ENCODE measurements around the gene BZW2. TPM values are rescaled to one million over a fixed set of nuclear protein-coding genes. Genes with fewer than 3 reads are reported as not detected.

BZW2 gene
- total and polyA plus RNA-seq, 2 donors (not counting 1 experiment from before 2014, with no cell fraction given) = 18.4 to 20.6 TPM

- DNase-seq = no peak
- ChIA-PET POLR2A (no interaction called here), CTCF (no interaction called here)
- TF ChIP-seq CTCF (IDR thresholded peaks at IDR 0.05) (no peak), EZH2 (IDR thresholded peaks at IDR 0.05; ENCODE audit: borderline replicate concordance, insufficient read depth, low read depth, low read length, poor library complexity, severe bottlenecking) (no peak)
- no peak overlapping the region for H3K4me2 ChIP-seq (replicated peaks; ENCODE audit: low read depth, low read length, poor library complexity, severe bottlenecking)
- H3K27ac ChIP-seq (ENCODE audit: low read length in 2 of 2) = no peak overlapping the region
- no peak overlapping the region for H3K27ac Mint-ChIP-seq
- no peaks in the 10 kb centered on the region for H3K4me1 ChIP-seq (ENCODE audit: control insufficient read depth in 2 of 2, insufficient read depth in 2 of 2, low read length in 2 of 2)
- H3K79me2 ChIP-seq (ENCODE audit: control insufficient read depth, insufficient read depth, low read length) = peaks cover 48% of the 10 kb centered on the region
- no peaks in the 10 kb centered on the region for H3K9me3 ChIP-seq (ENCODE audit: control extremely low read depth in 1 of 3, control insufficient read depth in 2 of 3, insufficient read depth in 1 of 3, low read length in 2 of 3)
- H4K20me1 ChIP-seq (ENCODE audit: control insufficient read depth, insufficient read depth, low read length, poor library complexity, severe bottlenecking) = peaks cover 25% of the 10 kb centered on the region
- WGBS (ENCODE audit: insufficient coverage) = 83% methylated on average over 1 of the region's 5 CpGs
- H3K27me3 Mint-ChIP-seq = no peaks in the 10 kb centered on the region
- no peak overlapping the region for H3K4me3 ChIP-seq (ENCODE audit: control extremely low read depth in 1 of 5, extremely low read depth in 1 of 5, insufficient read depth in 1 of 5, low read depth in 2 of 5, low read length in 4 of 5)
- no peak for ATAC-seq (ENCODE audit: low read depth)
- H3K4me3 Mint-ChIP-seq = no peak overlapping the region
- no peak overlapping the region for H3K9ac ChIP-seq (ENCODE audit: low read length)
- intact Hi-C loops (cut with micrococcal nuclease) = no loop called here
- H3K9me3 Mint-ChIP-seq (ENCODE audit: insufficient read depth) = no peaks in the 10 kb centered on the region
- H3K4me1 Mint-ChIP-seq = peaks cover 12% of the 10 kb centered on the region
- H3K36me3 ChIP-seq (replicated peaks in 1 of 2; ENCODE audit: control extremely low read depth in 1 of 2, control insufficient read depth in 1 of 2, extremely low read depth in 1 of 2, insufficient read depth in 2 of 2, low read length in 1 of 2) = no peaks in the 10 kb centered on the region
- no peak overlapping the region for H2AFZ ChIP-seq (ENCODE audit: insufficient read depth, low read depth, low read length, poor library complexity, severe bottlenecking)
- H3K27me3 ChIP-seq (replicated peaks in 1 of 4; ENCODE audit: control extremely low read depth in 1 of 4, control insufficient read depth in 3 of 4, insufficient read depth in 4 of 4, low read length in 3 of 4) = no peaks in the 10 kb centered on the region
Measured at GRCh38 chr7:16660702-16661464, 14.9 kb downstream of the BZW2 start.

GRCh38 chr7:16661924-16662323 is 15.9 kb downstream of the BZW2 start:
- Mint-ChIP-seq H3K27ac (no peak overlapping the region), H3K4me1 (peaks cover 12% of the 10 kb centered on the region), H3K4me3 (no peak overlapping the region), H3K9me3 (ENCODE audit: insufficient read depth) (no peaks in the 10 kb centered on the region), H3K27me3 (no peaks in the 10 kb centered on the region)
- no CpG with 5 or more reads among the region's 1 CpG for WGBS (ENCODE audit: insufficient coverage)
- Histone ChIP-seq H3K27me3 (replicated peaks in 1 of 4; ENCODE audit: control extremely low read depth in 1 of 4, control insufficient read depth in 3 of 4, insufficient read depth in 4 of 4, low read length in 3 of 4) (no peaks in the 10 kb centered on the region), H3K4me1 (ENCODE audit: control insufficient read depth in 2 of 2, insufficient read depth in 2 of 2, low read length in 2 of 2) (no peaks in the 10 kb centered on the region), H3K36me3 (replicated peaks in 1 of 2; ENCODE audit: control extremely low read depth in 1 of 2, control insufficient read depth in 1 of 2, extremely low read depth in 1 of 2, insufficient read depth in 2 of 2, low read length in 1 of 2) (peaks cover 0 to 6% of the 10 kb centered on the region in 2 experiments), H4K20me1 (ENCODE audit: control insufficient read depth, insufficient read depth, low read length, poor library complexity, severe bottlenecking) (peaks cover 20% of the 10 kb centered on the region), H2AFZ (ENCODE audit: insufficient read depth, low read depth, low read length, poor library complexity, severe bottlenecking) (no peak overlapping the region), H3K9me3 (ENCODE audit: control extremely low read depth in 1 of 3, control insufficient read depth in 2 of 3, insufficient read depth in 1 of 3, low read length in 2 of 3) (no peaks in the 10 kb centered on the region), H3K79me2 (ENCODE audit: control insufficient read depth, insufficient read depth, low read length) (peaks cover 38% of the 10 kb centered on the region), H3K27ac (ENCODE audit: low read length in 2 of 2) (no peak overlapping the region), H3K4me3 (ENCODE audit: control extremely low read depth in 1 of 5, extremely low read depth in 1 of 5, insufficient read depth in 1 of 5, low read depth in 2 of 5, low read length in 4 of 5) (no peak overlapping the region), H3K4me2 (replicated peaks; ENCODE audit: low read depth, low read length, poor library complexity, severe bottlenecking) (no peak overlapping the region), H3K9ac (ENCODE audit: low read length) (no peak overlapping the region)
- no peak for TF ChIP-seq EZH2 (IDR thresholded peaks at IDR 0.05; ENCODE audit: borderline replicate concordance, insufficient read depth, low read depth, low read length, poor library complexity, severe bottlenecking)
- TF ChIP-seq CTCF (IDR thresholded peaks at IDR 0.05) = no peak
- ATAC-seq (ENCODE audit: low read depth) = no peak
- intact Hi-C loops (cut with micrococcal nuclease) = no loop called here
- CTCF ChIA-PET = no interaction called here
- POLR2A ChIA-PET = no interaction called here
- no peak for DNase-seq

Data from B cell (primary cell).